Suprapubic skin (tissue), 3 donors: ENCODE data around the gene TMEM271.

Experiments used
- EP300 ChIP-seq: sonication (generic); formaldehyde crosslinking; IDR thresholded peaks from one replicate; pipeline ENCODE4 v1.6.1; 2017; ENCODE audit warnings: antibody characterized with exemption
- TF ChIP-seq, protein P1 (sequence below), 2 donors: fragments of 200-600 bp in 1 of 2; fragments of 450-650 bp in 1 of 2; sonication (generic) in 1 of 2; IDR thresholded peaks; one replicate each; pipeline ENCODE4 v1.5.1; 2016 to 2019; ENCODE audit warnings: antibody characterized with exemption in 2 of 2, mild to moderate bottlenecking in 1 of 2, moderate library complexity in 1 of 2

DNA sequence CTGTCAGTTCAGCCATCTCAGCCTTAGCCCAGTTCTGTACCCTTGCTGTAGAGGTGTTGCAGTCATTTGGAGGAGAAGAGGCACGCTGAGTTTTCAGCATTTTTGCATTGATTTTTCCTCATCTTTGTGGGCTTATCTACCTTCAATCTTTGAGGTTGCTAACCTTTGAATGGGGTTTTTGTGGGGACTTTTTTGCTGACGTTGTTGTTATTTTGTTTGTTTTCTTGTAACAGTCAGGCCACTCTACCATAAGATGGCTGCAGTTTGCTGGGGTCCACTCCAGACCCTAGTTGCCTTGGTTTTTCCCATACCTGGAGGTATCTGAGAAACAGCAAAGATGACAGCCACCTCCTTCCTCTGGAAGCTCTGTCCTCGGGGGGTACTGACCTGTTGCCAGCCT, 22.8 kb upstream of the TMEM271 start:
- TF ChIP-seq, protein P1, sequence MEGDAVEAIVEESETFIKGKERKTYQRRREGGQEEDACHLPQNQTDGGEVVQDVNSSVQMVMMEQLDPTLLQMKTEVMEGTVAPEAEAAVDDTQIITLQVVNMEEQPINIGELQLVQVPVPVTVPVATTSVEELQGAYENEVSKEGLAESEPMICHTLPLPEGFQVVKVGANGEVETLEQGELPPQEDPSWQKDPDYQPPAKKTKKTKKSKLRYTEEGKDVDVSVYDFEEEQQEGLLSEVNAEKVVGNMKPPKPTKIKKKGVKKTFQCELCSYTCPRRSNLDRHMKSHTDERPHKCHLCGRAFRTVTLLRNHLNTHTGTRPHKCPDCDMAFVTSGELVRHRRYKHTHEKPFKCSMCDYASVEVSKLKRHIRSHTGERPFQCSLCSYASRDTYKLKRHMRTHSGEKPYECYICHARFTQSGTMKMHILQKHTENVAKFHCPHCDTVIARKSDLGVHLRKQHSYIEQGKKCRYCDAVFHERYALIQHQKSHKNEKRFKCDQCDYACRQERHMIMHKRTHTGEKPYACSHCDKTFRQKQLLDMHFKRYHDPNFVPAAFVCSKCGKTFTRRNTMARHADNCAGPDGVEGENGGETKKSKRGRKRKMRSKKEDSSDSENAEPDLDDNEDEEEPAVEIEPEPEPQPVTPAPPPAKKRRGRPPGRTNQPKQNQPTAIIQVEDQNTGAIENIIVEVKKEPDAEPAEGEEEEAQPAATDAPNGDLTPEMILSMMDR (IDR thresholded peaks at IDR 0.05), result no peak
- no peak for TF ChIP-seq EP300
